NCI-H748 treated with DMSO at 0.1 percent for 48 hours (cell line): ENCODE results near the gene ANKRD18B.
"Not testable (repeated sequence)": the region's sequence is repeated elsewhere in the genome, so short reads cannot be mapped to it uniquely, and the experiment has no call there.

Source experiments
- DNase-seq: peaks from one replicate; lab custom pipeline; 2025; lab: John Stamatoyannopoulos, UW

ANKRD18B gene

DNA sequence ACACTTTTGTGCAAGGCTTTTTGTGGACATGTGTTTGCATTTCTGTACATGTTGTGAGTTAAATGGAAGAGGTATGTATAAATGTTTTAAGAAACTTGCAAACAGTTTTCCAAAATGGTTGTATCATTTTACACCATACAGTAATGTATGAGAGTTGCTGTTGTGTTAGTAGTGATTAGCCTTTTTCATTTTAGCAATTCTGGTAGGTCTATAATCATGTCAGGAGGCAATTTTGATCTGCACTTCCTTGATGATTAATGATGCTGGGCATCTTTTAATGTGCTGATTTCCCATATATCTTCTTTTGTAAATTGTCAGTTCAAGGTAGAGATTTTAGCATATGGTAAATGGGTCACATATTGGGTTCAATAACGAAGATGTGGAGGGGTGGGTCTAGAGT, 87.3 kb downstream of the ANKRD18B start:
- no peak for DNase-seq

DNA sequence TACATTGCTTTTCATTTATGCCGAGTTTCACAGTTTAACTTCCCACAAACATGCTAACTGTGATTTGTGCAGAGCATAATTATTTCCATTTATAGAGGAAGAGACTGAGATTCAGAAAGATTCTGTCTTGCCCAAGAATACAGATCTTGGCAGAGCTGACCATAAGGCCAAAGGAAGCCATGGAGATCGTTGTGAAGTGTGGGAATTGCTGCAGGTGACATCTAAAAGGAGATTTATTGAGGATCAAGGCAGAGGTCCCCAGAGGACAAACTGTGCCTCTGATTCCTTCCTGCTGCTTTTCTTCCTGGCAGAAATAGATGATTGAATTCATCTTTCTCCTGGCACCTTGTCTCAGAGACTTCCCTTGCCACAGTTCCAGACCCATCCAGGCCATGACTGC, 88.4 kb downstream of the ANKRD18B start:
- DNase-seq: not testable (repeated sequence)

DNA sequence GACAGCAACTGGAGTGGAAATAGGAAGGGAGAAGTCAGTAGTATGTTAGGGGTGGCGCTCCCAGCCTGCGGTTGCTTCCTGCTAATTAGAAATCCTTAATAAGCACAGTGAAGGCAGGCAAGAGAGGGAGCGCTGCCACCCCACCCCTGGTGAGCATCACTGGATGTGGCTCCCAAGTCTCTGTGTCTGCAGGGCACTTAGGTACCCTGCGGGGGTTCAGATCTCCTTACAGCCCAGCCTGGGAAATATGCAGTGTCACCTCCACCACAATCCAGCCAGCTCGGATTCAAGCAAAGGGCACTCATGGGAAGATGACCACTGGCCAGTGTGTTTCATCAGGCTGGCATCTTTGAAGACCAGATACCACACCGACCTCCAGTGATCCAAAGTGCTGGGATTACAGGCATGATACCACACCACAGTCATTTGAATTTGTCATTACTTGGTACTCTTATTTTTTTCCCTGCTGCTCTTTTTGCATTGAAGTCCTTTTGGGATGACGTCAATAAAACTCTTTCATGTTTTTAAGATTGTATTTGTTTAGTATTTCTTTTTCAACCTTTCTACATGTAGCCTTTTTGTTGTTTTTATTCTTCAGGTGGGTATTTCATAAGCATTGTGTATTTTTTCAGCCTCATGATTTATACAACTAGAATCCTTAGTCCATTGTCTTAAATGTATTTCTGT, 90.1 kb downstream of the ANKRD18B start:
- DNase-seq: no peak

GRCh38 chr9:33618370-33618769, 94.3 kb downstream of the ANKRD18B start:
- not testable (repeated sequence) for DNase-seq

DNA sequence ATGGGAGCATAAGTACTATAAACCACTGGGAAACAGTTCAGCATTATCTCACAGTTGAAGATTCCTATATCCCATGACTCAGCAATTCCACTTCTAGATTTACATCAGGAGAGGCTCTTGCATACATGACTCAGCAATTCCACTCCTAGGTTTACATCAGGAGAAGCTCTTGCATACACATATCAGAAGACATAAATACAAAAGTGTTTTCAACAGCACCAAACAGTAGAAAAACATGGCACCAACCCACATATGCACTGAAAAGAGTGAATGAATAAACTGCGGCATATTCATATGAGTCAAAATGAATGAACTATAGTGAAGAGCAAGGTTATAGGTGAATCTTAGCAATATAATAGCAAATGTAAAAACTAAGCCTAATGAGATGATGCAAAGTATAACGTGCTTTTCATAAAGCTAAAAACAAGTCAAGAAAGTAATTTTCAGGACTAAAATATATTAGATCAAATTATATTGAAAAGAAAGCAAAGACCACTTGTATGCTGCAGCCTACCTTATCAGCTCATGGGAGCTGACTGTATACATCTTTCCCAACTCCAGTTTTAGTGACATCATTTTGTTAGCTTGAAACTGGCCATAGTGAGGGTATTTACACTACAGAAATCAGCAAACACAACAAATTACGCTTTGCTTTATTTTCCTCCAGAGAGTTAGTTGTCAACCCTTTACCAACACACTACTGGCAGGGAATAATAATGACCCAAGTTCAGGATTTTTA, 95.8 kb downstream of the ANKRD18B start:
- DNase-seq: no peak

DNA sequence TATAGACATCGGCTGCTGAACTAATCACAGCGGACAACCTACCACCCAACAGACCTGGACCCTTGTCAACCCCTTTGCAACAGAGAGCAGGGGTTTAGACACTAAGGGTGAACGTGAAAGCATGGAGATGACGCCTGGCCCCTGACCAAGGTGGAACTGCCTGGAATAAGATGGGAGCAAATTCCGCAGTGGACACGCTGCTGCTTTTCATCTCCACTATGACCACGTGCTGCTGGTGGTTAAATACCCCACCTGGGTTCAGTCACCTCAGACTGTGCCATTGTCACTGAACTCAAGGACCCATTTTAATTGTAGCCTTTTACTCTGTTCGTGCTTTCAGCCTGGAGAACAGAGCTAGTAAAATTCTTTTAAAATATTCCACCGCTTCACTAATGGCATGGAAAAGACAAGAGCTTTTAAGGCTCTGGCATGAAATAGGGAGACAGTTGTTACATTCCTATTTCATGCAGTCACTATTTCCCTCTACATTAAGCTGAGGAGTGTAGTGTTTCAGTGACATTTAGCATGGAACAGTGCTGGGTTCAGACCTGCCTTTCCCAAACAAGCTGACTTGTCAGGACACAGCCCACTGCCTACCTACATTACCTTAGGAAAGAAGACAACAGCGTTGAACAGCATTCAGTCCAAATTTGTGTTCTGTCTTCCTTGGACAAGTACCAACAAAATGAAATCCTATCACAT, 96.8 kb downstream of the ANKRD18B start:
- no peak for DNase-seq
